Nephron progenitor cell (in vitro differentiated cells): ENCODE data around the gene BRPF1.

ENCODE experiments used
- DNase-seq: peaks from one replicate; pipeline ENCODE4 v3.0.0; 2021
- H3K27ac Mint-ChIP-seq: 2 replicates; pipeline ENCODE4 v1.8.0; 2021; ENCODE audit warnings: mild to moderate bottlenecking, moderate library complexity, mixed read lengths
- H3K27me3 Mint-ChIP-seq: 2 replicates; pipeline ENCODE4 v1.8.0; 2021; ENCODE audit warnings: mild to moderate bottlenecking, low read depth, mixed read lengths; ENCODE audit not compliant: poor library complexity
- H3K36me3 Mint-ChIP-seq: 2 replicates; pipeline ENCODE4 v1.8.0; 2021; ENCODE audit warnings: low read depth, mixed read lengths
- H3K4me1 Mint-ChIP-seq: 2 replicates; pipeline ENCODE4 v1.8.0; 2021; ENCODE audit warnings: mixed read lengths
- H3K4me3 Mint-ChIP-seq: 2 replicates; pipeline ENCODE4 v1.8.0; 2021; ENCODE audit warnings: mild to moderate bottlenecking, moderate library complexity, mixed read lengths
- H3K9me3 Mint-ChIP-seq: 2 replicates; pipeline ENCODE4 v1.8.0; 2021; ENCODE audit warnings: mild to moderate bottlenecking, moderate library complexity, mixed read lengths
- CTCF ChIP-seq: fragments of 200-600 bp; sonication (generic); IDR thresholded peaks from 2 replicates; pipeline ENCODE4 v1.5.0; 2021; ENCODE audit warnings: antibody characterized with exemption

Gene BRPF1

GRCh38 chr3:9749296-9749644 lies 17.7 kb downstream of the BRPF1 start:
- Mint-ChIP-seq H3K27me3 (peaks cover 3% of the 10 kb centered on the region), H3K4me1 (peaks cover 31% of the 10 kb centered on the region), H3K27ac (peak overlapping the region; percentile 98), H3K4me3 (peak overlapping the region; percentile 94), H3K9me3 (no peaks in the 10 kb centered on the region), H3K36me3 (peaks cover 63% of the 10 kb centered on the region)
- no peak for TF ChIP-seq CTCF
- DNase-seq: no peak

GRCh38 chr3:9749645-9750555 lies 18.4 kb downstream of the BRPF1 start, which contains the start of gene OGG1:
Gene OGG1, plus strand, starts transcription at chr3:9749952. Its CDS starts 335 bp downstream, at chr3:9750287.
- peaks cover 31% of the 10 kb centered on the region for H3K4me1 Mint-ChIP-seq
- no peaks in the 10 kb centered on the region for H3K9me3 Mint-ChIP-seq
- TF ChIP-seq CTCF: no peak
- DNase-seq: peak; percentile 95
- H3K27me3 Mint-ChIP-seq: peaks cover 3% of the 10 kb centered on the region
- peaks cover 58% of the 10 kb centered on the region for H3K36me3 Mint-ChIP-seq
- H3K27ac Mint-ChIP-seq: peak within 1 kb of the TSS; percentile 98
- peak within 1 kb of the TSS; percentile 94 for H3K4me3 Mint-ChIP-seq

GRCh38 chr3:9750556-9751411 lies 19.2 kb downstream of the BRPF1 start:
- no peak overlapping the region for H3K27ac Mint-ChIP-seq
- DNase-seq: no peak
- no peaks in the 10 kb centered on the region for H3K9me3 Mint-ChIP-seq
- no peak for TF ChIP-seq CTCF
- H3K36me3 Mint-ChIP-seq: peaks cover 54% of the 10 kb centered on the region
- peaks cover 31% of the 10 kb centered on the region for H3K4me1 Mint-ChIP-seq
- peaks cover 3% of the 10 kb centered on the region for H3K27me3 Mint-ChIP-seq
- peak overlapping the region; percentile 94 for H3K4me3 Mint-ChIP-seq

- Mint-ChIP-seq H3K4me3 (no peak overlapping the region), H3K27me3 (peaks cover 3% of the 10 kb centered on the region), H3K27ac (no peak overlapping the region), H3K36me3 (peaks cover 51% of the 10 kb centered on the region), H3K4me1 (peaks cover 22% of the 10 kb centered on the region), H3K9me3 (no peaks in the 10 kb centered on the region)
- no peak for DNase-seq
- no peak for TF ChIP-seq CTCF
Measured at GRCh38 chr3:9754678-9755077, 23.1 kb downstream of the BRPF1 start.

GRCh38 chr3:9757427-9757826 lies 25.9 kb downstream of the BRPF1 start:
- Mint-ChIP-seq H3K9me3 (no peaks in the 10 kb centered on the region), H3K36me3 (peaks cover 51% of the 10 kb centered on the region), H3K27ac (no peak overlapping the region), H3K4me1 (no peaks in the 10 kb centered on the region), H3K4me3 (no peak overlapping the region), H3K27me3 (no peaks in the 10 kb centered on the region)
- TF ChIP-seq CTCF: no peak
- DNase-seq: no peak
